ENCODE data around the gene USP9X. TPM values are rescaled to one million over a fixed set of nuclear protein-coding genes. Genes with fewer than 3 reads are reported as not detected.

The USP9X gene
- total RNA-seq, 1 experiment from 2014 or later: 163 TPM

DNA sequence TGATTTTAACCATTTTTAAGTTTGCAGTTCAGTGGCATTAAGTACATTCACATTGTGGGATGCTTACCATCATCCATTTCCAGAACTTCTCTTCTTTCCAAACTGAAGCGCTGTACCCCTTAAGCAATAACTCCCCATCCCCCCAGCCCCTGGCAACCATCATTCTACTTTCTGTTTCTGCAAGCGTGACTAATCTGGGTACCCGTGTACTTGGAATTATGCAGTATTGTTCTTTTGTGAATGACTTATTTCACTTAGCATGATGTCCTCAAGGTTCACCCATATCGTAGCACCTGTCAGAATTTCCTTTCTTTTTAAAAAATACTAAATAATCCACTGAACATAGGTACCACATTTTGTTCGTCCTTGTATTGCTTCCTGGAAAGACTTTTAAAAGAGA is 32.9 kb downstream of the USP9X start (continued):
- TF ChIP-seq, protein P1, sequence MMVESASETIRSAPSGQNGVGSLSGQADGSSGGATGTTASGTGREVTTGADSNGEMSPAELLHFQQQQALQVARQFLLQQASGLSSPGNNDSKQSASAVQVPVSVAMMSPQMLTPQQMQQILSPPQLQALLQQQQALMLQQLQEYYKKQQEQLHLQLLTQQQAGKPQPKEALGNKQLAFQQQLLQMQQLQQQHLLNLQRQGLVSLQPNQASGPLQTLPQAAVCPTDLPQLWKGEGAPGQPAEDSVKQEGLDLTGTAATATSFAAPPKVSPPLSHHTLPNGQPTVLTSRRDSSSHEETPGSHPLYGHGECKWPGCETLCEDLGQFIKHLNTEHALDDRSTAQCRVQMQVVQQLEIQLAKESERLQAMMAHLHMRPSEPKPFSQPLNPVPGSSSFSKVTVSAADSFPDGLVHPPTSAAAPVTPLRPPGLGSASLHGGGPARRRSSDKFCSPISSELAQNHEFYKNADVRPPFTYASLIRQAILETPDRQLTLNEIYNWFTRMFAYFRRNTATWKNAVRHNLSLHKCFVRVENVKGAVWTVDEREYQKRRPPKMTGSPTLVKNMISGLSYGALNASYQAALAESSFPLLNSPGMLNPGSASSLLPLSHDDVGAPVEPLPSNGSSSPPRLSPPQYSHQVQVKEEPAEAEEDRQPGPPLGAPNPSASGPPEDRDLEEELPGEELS (CRISPR knock-in tag; IDR thresholded peaks at IDR 0.05): no peak

DNA sequence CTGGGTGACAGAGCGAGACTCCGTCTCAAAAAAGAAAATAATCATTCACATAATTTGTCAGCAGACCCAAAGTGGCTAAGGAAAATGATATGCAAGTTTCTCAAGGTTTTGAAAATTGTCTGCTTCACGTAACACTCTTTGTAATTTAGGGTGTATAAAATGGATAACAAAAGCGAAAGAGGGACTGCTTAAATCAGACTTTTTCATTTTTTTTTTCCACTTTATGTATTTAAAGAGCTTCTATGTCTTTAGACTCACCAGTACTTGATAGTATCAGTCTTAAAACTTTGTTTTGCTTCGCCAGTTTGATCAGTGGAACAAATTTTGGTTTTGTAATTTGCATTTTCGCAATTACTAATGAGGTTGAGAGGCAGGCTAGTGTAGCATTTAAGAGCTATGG is 34.6 kb downstream of the USP9X start:
- ATAC-seq (no peak), DNase-seq (ENCODE audit: low spot score) (no peak)
- peaks cover 68% of the 10 kb centered on the region for H3K4me1 Mint-ChIP-seq
- H3K9me3 Mint-ChIP-seq: no peaks in the 10 kb centered on the region
- H3K27me3 Mint-ChIP-seq (ENCODE audit: low read depth): no peaks in the 10 kb centered on the region
- H3K36me3 Mint-ChIP-seq: peaks cover 16% of the 10 kb centered on the region
- ChIA-PET CTCF (no interaction called here), POLR2A (no interaction called here)
- TF ChIP-seq, protein P2, sequence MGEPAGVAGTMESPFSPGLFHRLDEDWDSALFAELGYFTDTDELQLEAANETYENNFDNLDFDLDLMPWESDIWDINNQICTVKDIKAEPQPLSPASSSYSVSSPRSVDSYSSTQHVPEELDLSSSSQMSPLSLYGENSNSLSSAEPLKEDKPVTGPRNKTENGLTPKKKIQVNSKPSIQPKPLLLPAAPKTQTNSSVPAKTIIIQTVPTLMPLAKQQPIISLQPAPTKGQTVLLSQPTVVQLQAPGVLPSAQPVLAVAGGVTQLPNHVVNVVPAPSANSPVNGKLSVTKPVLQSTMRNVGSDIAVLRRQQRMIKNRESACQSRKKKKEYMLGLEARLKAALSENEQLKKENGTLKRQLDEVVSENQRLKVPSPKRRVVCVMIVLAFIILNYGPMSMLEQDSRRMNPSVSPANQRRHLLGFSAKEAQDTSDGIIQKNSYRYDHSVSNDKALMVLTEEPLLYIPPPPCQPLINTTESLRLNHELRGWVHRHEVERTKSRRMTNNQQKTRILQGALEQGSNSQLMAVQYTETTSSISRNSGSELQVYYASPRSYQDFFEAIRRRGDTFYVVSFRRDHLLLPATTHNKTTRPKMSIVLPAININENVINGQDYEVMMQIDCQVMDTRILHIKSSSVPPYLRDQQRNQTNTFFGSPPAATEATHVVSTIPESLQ (CRISPR knock-in tag; IDR thresholded peaks at IDR 0.05): no peak
- TF ChIP-seq TP53 (CRISPR knock-in tag; IDR thresholded peaks at IDR 0.05) (no peak), TCF7 (CRISPR knock-in tag; IDR thresholded peaks at IDR 0.05; ENCODE audit: low read depth) (no peak), MYBL2 (CRISPR knock-in tag; IDR thresholded peaks at IDR 0.05) (no peak), MLX (CRISPR knock-in tag; IDR thresholded peaks at IDR 0.05) (no peak), NFE2L1 (CRISPR knock-in tag; IDR thresholded peaks at IDR 0.05) (no peak), FOXK1 (CRISPR knock-in tag; IDR thresholded peaks at IDR 0.05) (no peak), IRF1 (CRISPR knock-in tag; IDR thresholded peaks at IDR 0.05) (no peak)
- TF ChIP-seq, protein P3, sequence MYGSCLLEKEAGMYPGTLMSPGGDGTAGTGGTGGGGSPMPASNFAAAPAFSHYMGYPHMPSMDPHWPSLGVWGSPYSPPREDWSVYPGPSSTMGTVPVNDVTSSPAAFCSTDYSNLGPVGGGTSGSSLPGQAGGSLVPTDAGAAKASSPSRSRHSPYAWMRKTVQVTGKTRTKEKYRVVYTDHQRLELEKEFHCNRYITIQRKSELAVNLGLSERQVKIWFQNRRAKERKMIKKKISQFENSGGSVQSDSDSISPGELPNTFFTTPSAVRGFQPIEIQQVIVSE (CRISPR knock-in tag; IDR thresholded peaks at IDR 0.05; ENCODE audit: borderline replicate concordance): no peak
- H3K4me3 Mint-ChIP-seq: peak overlapping the region; percentile 20; the same call in 1 of the 2 replicates
- no peak overlapping the region for H3K27ac Mint-ChIP-seq

GRCh38 chrX:41121766-41122165 is 36.5 kb downstream of the USP9X start:
- TF ChIP-seq ZNF219 (CRISPR knock-in tag; IDR thresholded peaks at IDR 0.05; ENCODE audit: borderline replicate concordance): no peak
- no peak for TF ChIP-seq ZNF532 (CRISPR knock-in tag; IDR thresholded peaks at IDR 0.05; ENCODE audit: borderline replicate concordance)
- no peak for TF ChIP-seq NFATC4 (CRISPR knock-in tag; IDR thresholded peaks at IDR 0.05)
- TF ChIP-seq PRRX2 (CRISPR knock-in tag; IDR thresholded peaks at IDR 0.05): no peak
- TF ChIP-seq GTF2I (CRISPR knock-in tag; conservative IDR thresholded peaks at IDR 0.05): no peak
- TF ChIP-seq, protein P3 (CRISPR knock-in tag; IDR thresholded peaks at IDR 0.05; ENCODE audit: borderline replicate concordance): no peak
- no peak for TF ChIP-seq ATF1 (CRISPR knock-in tag; IDR thresholded peaks at IDR 0.05)
- TF ChIP-seq, protein P4, sequence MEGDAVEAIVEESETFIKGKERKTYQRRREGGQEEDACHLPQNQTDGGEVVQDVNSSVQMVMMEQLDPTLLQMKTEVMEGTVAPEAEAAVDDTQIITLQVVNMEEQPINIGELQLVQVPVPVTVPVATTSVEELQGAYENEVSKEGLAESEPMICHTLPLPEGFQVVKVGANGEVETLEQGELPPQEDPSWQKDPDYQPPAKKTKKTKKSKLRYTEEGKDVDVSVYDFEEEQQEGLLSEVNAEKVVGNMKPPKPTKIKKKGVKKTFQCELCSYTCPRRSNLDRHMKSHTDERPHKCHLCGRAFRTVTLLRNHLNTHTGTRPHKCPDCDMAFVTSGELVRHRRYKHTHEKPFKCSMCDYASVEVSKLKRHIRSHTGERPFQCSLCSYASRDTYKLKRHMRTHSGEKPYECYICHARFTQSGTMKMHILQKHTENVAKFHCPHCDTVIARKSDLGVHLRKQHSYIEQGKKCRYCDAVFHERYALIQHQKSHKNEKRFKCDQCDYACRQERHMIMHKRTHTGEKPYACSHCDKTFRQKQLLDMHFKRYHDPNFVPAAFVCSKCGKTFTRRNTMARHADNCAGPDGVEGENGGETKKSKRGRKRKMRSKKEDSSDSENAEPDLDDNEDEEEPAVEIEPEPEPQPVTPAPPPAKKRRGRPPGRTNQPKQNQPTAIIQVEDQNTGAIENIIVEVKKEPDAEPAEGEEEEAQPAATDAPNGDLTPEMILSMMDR (IDR thresholded peaks at IDR 0.05): no peak
- no peak for TF ChIP-seq ZBTB21 (CRISPR knock-in tag; IDR thresholded peaks at IDR 0.05; ENCODE audit: borderline replicate concordance)
- no peak for TF ChIP-seq MYBL2 (CRISPR knock-in tag; IDR thresholded peaks at IDR 0.05)
- no peak for TF ChIP-seq FOXJ3 (CRISPR knock-in tag; IDR thresholded peaks at IDR 0.05; ENCODE audit: borderline replicate concordance)
- TF ChIP-seq SMAD4 (CRISPR knock-in tag; IDR thresholded peaks at IDR 0.05): no peak
- TF ChIP-seq TCF7 (CRISPR knock-in tag; IDR thresholded peaks at IDR 0.05; ENCODE audit: low read depth): no peak
- Mint-ChIP-seq H3K27ac (peak overlapping the region; percentile 84), H3K4me3 (no peak overlapping the region), H3K36me3 (peaks cover 21% of the 10 kb centered on the region), H3K9me3 (no peaks in the 10 kb centered on the region), H3K4me1 (peaks cover 55% of the 10 kb centered on the region), H3K27me3 (ENCODE audit: low read depth) (no peaks in the 10 kb centered on the region)
- ChIA-PET CTCF (no interaction called here), POLR2A (no interaction called here)
- ATAC-seq: no peak
- no peak for DNase-seq (ENCODE audit: low spot score)
